HepG2 (cell line): Measurements from ENCODE around the gene CDH12. TPM values are rescaled to one million over a fixed set of nuclear protein-coding genes. Genes with fewer than 3 reads are reported as not detected.

Experiments used
- ATAC-seq: fragments of 200-7000 bp; cut with Tn5 transposase; 3 replicates; pipeline ENCODE4 v1.9.1; 2020; ENCODE audit warnings: mild to moderate bottlenecking, moderate library complexity
- BruUV-seq: library from RNA; stranded (reverse); fragments of 400-500 nt; replicated peaks from 2 replicates; lab custom pipeline; 2021; lab: Mats Ljungman, UMichigan
- CTCF ChIA-PET: fragments of 300-600 bp; formaldehyde crosslinking; extraction: SDS; loops from one replicate; lab custom pipeline; 2021; ENCODE audit warnings: low total read pairs, inconsistent platforms, low intra/inter-chr PET ratio; lab: Yijun Ruan, JAX
- POLR2A ChIA-PET: fragments of 350-600 bp; sonication (Branson Sonifier 250); formaldehyde crosslinking; loops from one replicate; lab custom pipeline; 2020; ENCODE audit warnings: antibody characterized with exemption, inconsistent platforms; lab: Yijun Ruan, JAX
- DNase-seq: peaks from one replicate; pipeline ENCODE4 v3.0.0-alpha.2; 2015; ENCODE audit warnings: low spot score
- FAIRE-seq: peaks from 3 replicates; lab custom pipeline; 2011; peaks lifted over from hg19 to GRCh38; lab: Jason Lieb, UNC
- H2AFZ ChIP-seq: one replicate; pipeline ENCODE4 v1.6.1; 2011; ENCODE audit warnings: low read length, inconsistent platforms
- H3K27ac ChIP-seq: fragments of 300-600 bp; 3 replicates; pipeline ENCODE4 v1.8.0; 2011; ENCODE audit warnings: mixed run types, mild to moderate bottlenecking, mixed read lengths, low read length, inconsistent platforms; ENCODE audit not compliant: insufficient read depth; ENCODE audit errors: extremely low read length
- H3K27me3 ChIP-seq, 2 experiments: fragments of 200-600 bp in 1 of 2; 2 replicates in 1 of 2; 3 replicates in 1 of 2; pipeline versions ENCODE4 v1.6.0 to v1.8.0; 2011; ENCODE audit warnings: low read length in 2 of 2, mild to moderate bottlenecking in 2 of 2, moderate library complexity in 2 of 2, inconsistent platforms in 1 of 2; ENCODE audit not compliant: insufficient read depth in 2 of 2, control insufficient read depth in 1 of 2
- H3K36me3 ChIP-seq, 2 experiments: fragments of 200-600 bp in 1 of 2; replicated peaks in 1 of 2; 2 replicates in 1 of 2; 3 replicates in 1 of 2; pipeline versions ENCODE4 v1.5.1 to v1.8.0; 2011; ENCODE audit warnings: low read length in 2 of 2, inconsistent platforms in 1 of 2; ENCODE audit not compliant: insufficient read depth in 2 of 2, control insufficient read depth in 1 of 2
- H3K4me1 ChIP-seq: 2 replicates; pipeline ENCODE4 v1.5.1; 2012; ENCODE audit warnings: low read length, inconsistent platforms; ENCODE audit not compliant: insufficient read depth
- H3K4me2 ChIP-seq: 2 replicates; pipeline ENCODE4 v1.6.0; 2011; ENCODE audit warnings: low read depth, low read length, inconsistent platforms
- H3K4me3 ChIP-seq, 3 experiments: fragments of 200-600 bp in 1 of 3; sonication (generic), shearing (Covaris generic) in 1 of 3; replicated peaks in 1 of 3; 2 replicates each; pipeline ENCODE4 v1.5.1; 2011 to 2016; ENCODE audit warnings: low read length in 3 of 3, inconsistent platforms in 2 of 3, low read depth in 2 of 3, mild to moderate bottlenecking in 2 of 3, control low read depth in 1 of 3, mixed read lengths in 1 of 3; ENCODE audit not compliant: insufficient read depth in 1 of 3
- H3K79me2 ChIP-seq: one replicate; pipeline ENCODE4 v1.6.1; 2011; ENCODE audit warnings: low read length, inconsistent platforms; ENCODE audit not compliant: insufficient read depth
- H3K9ac ChIP-seq: 2 replicates; pipeline ENCODE4 v1.6.0; 2011; ENCODE audit warnings: mild to moderate bottlenecking, low read depth, low read length, inconsistent platforms; ENCODE audit not compliant: insufficient read depth
- H3K9me3 ChIP-seq: 2 replicates; pipeline ENCODE4 v1.5.1; 2012; ENCODE audit warnings: mild to moderate bottlenecking, low read length
- H4K20me1 ChIP-seq: 2 replicates; pipeline ENCODE4 v1.6.0; 2011; ENCODE audit warnings: inconsistent platforms, mild to moderate bottlenecking, low read length, moderate library complexity; ENCODE audit not compliant: insufficient read depth
- GATAD2A ChIP-seq: IDR thresholded peaks from 2 replicates; pipeline ENCODE4 v1.6.1; 2016
- KLF11 ChIP-seq: IDR thresholded peaks from 2 replicates; pipeline ENCODE4 v1.6.1; 2016; ENCODE audit warnings: missing compliant biosample characterization
- MTERF4 ChIP-seq: sonication (generic); formaldehyde crosslinking; IDR thresholded peaks from 2 replicates; pipeline ENCODE4 v1.8.0; 2023; ENCODE audit warnings: mild to moderate bottlenecking, missing genetic modification reagents
- MTF2 ChIP-seq: sonication (generic); formaldehyde crosslinking; IDR thresholded peaks from 2 replicates; pipeline ENCODE4 v1.5.0; 2020; ENCODE audit warnings: missing genetic modification reagents, borderline replicate concordance
- ONECUT2 ChIP-seq: sonication (generic); formaldehyde crosslinking; IDR thresholded peaks from 2 replicates; pipeline ENCODE4 v1.4.0; 2020; ENCODE audit warnings: missing genetic modification reagents
- RFXANK ChIP-seq: IDR thresholded peaks from 2 replicates; pipeline ENCODE4 v1.6.1; 2016
- SATB2 ChIP-seq: sonication (generic); formaldehyde crosslinking; IDR thresholded peaks from 2 replicates; pipeline ENCODE4 v1.5.0; 2020; ENCODE audit warnings: missing genetic modification reagents
- SIX1 ChIP-seq: sonication (generic); formaldehyde crosslinking; IDR thresholded peaks from 2 replicates; pipeline ENCODE4 v1.4.0; 2020; ENCODE audit warnings: missing genetic modification reagents, borderline replicate concordance
- SMAD9 ChIP-seq: sonication (generic); formaldehyde crosslinking; IDR thresholded peaks from 2 replicates; pipeline ENCODE4 v1.5.1; 2020; ENCODE audit warnings: mild to moderate bottlenecking, missing genetic modification reagents
- SMC3 ChIP-seq: IDR thresholded peaks from 2 replicates; pipeline ENCODE4 v1.6.1; 2011; ENCODE audit warnings: low read length, improper control_type of control experiment
- SNAPC5 ChIP-seq: sonication (generic); formaldehyde crosslinking; IDR thresholded peaks from 2 replicates; pipeline ENCODE4 v1.8.1; 2023; ENCODE audit warnings: mild to moderate bottlenecking, missing genetic modification reagents, borderline replicate concordance
- SP4 ChIP-seq: sonication (generic); formaldehyde crosslinking; IDR thresholded peaks from 2 replicates; pipeline ENCODE4 v1.8.1; 2023; ENCODE audit warnings: mild to moderate bottlenecking, missing genetic modification reagents
- TRIM24 ChIP-seq: sonication (generic); formaldehyde crosslinking; IDR thresholded peaks from 2 replicates; pipeline ENCODE4 v1.8.0; 2022; ENCODE audit warnings: mild to moderate bottlenecking, missing genetic modification reagents
- ZBTB44 ChIP-seq: sonication (generic); formaldehyde crosslinking; IDR thresholded peaks from 2 replicates; pipeline ENCODE4 v1.4.0; 2020; ENCODE audit warnings: missing genetic modification reagents
- ZFY ChIP-seq: sonication (generic); formaldehyde crosslinking; IDR thresholded peaks from 2 replicates; pipeline ENCODE4 v1.4.0; 2020; ENCODE audit warnings: missing genetic modification reagents
- ZNF460 ChIP-seq: sonication (generic); formaldehyde crosslinking; IDR thresholded peaks from 2 replicates; pipeline ENCODE4 v1.5.1; 2020; ENCODE audit warnings: missing genetic modification reagents, mild to moderate bottlenecking, borderline replicate concordance
- ZNF563 ChIP-seq: sonication (generic); formaldehyde crosslinking; IDR thresholded peaks from 2 replicates; pipeline ENCODE4 v1.8.0; 2022; ENCODE audit warnings: mild to moderate bottlenecking, moderate library complexity, missing genetic modification reagents
- ZNF672 ChIP-seq: sonication (generic); formaldehyde crosslinking; IDR thresholded peaks from 2 replicates; pipeline ENCODE4 v1.8.1; 2022; ENCODE audit warnings: missing genetic modification reagents
- ZNF772 ChIP-seq: sonication (generic); formaldehyde crosslinking; IDR thresholded peaks from 2 replicates; pipeline ENCODE4 v1.5.0; 2020; ENCODE audit warnings: mild to moderate bottlenecking, missing genetic modification reagents
- ZNF780A ChIP-seq: sonication (generic); formaldehyde crosslinking; IDR thresholded peaks from 2 replicates; pipeline ENCODE4 v1.8.0; 2022; ENCODE audit warnings: mild to moderate bottlenecking, missing genetic modification reagents, moderate library complexity
- WGBS: methylation state at CpG from one replicate; pipeline ENCODE4 v1.1.6; 2017; ENCODE audit warnings: low lambda C conversion rate; 5-methylcytosine and 5-hydroxymethylcytosine counted together
- in situ Hi-C: cut with HindIII; loops from 2 replicates; pipeline ENCODE4 v1.10.0; 2017; ENCODE audit warnings: low pct_unique_long_range_greater_than_20kb; ENCODE audit not compliant: extremely low pct_ligation_motif_present
- intact Hi-C: fragments of 100-400 bp; cut with micrococcal nuclease; formaldehyde crosslinking; loops from one replicate; pipeline ENCODE4 v1.10.0; 2022; ENCODE audit not compliant: unreplicated experiment
- polyA plus RNA-seq, 8 experiments: library from polyadenylated mRNA; depleted of rRNA in 3 of 8; stranded (reverse) in 7 of 8; unstranded in 1 of 8; fragments of >200 nt; fragmentation: Illumina TruSeq in 4 of 8; extraction: Trizol in 4 of 8; gene quantifications; 2 replicates each; pipeline versions ENCODE4 v1.2.1 to v1.2.3, GENCODE V29; 2011 to 2016; ENCODE audit warnings: low read depth in 4 of 8, missing spikeins in 1 of 8, mixed read lengths in 1 of 8; ENCODE audit not compliant: insufficient read depth in 1 of 8
- total RNA-seq, 5 experiments: library from RNA; depleted of rRNA; stranded (reverse); fragments of >200 nt; fragmentation: Illumina TruSeq; extraction: Trizol; gene quantifications; 2 replicates each; pipeline ENCODE4 v1.2.3, GENCODE V29; 2016; ENCODE audit warnings: low read depth in 1 of 5

CDH12 gene
- total and polyA plus RNA-seq, 2 of the 13 experiments (the other 11 are each of a cell fraction or from before 2014, with no cell fraction given) = not detected

- Histone ChIP-seq H3K9ac (no peak overlapping the region), H3K36me3 (no peaks in the 10 kb centered on the region), H2AFZ (no peak overlapping the region), H3K9me3 (no peaks in the 10 kb centered on the region), H3K4me3 (no peak overlapping the region)
- BruUV-seq = no TSS peak
- in situ Hi-C loops = no loop called here
- no peak for ATAC-seq
- no peak for FAIRE-seq
- WGBS = 47% methylated on average over 6 of the region's 6 CpGs
- no peak for TF ChIP-seq SMC3
- TF ChIP-seq KLF11 (CRISPR knock-in tag) = no peak
- no peak for TF ChIP-seq ZFY
- no peak for TF ChIP-seq ZBTB44 (CRISPR knock-in tag)
- TF ChIP-seq ONECUT2 (CRISPR knock-in tag) = no peak
- TF ChIP-seq SMAD9 (CRISPR knock-in tag) = no peak
- TF ChIP-seq SIX1 (CRISPR knock-in tag) = no peak
- TF ChIP-seq, all 625 proteins: peak for 0
- DNase-seq = no peak
- intact Hi-C loops = no loop called here
- Histone ChIP-seq H4K20me1 (no peaks in the 10 kb centered on the region), H3K4me1 (no peaks in the 10 kb centered on the region), H3K79me2 (no peaks in the 10 kb centered on the region), H3K27me3 (no peaks in the 10 kb centered on the region), H3K27ac (no peak overlapping the region), H3K4me2 (no peak overlapping the region)
- ChIA-PET CTCF (no interaction called here), POLR2A (no interaction called here)
These were observed 1070.0 kb downstream of the CDH12 start for GRCh38 chr5:21783074-21783679.

- WGBS = 7% methylated on average over 3 of the region's 3 CpGs
- BruUV-seq = no TSS peak
- intact Hi-C loops (no loop called here), in situ Hi-C loops (no loop called here)
- no peaks in the 10 kb centered on the region for H3K9me3 ChIP-seq
- no peak overlapping the region for H3K4me3 ChIP-seq
- H3K27ac ChIP-seq = no peak overlapping the region
- FAIRE-seq (no peak), ATAC-seq (no peak), DNase-seq (no peak)
- no peaks in the 10 kb centered on the region for H3K36me3 ChIP-seq
- H3K27me3 ChIP-seq = no peaks in the 10 kb centered on the region
- H3K9ac ChIP-seq = no peak overlapping the region
- POLR2A ChIA-PET = no interaction called here
- CTCF ChIA-PET = no interaction called here
- H3K79me2 ChIP-seq = no peaks in the 10 kb centered on the region
- no peaks in the 10 kb centered on the region for H3K4me1 ChIP-seq
- H4K20me1 ChIP-seq = no peaks in the 10 kb centered on the region
- H3K4me2 ChIP-seq = no peak overlapping the region
- no peak overlapping the region for H2AFZ ChIP-seq
- TF ChIP-seq SMC3 (no peak), ZNF780A (CRISPR knock-in tag) (no peak), ZNF563 (no peak), ZNF460 (no peak), SATB2 (CRISPR knock-in tag) (no peak), GATAD2A (CRISPR knock-in tag) (no peak), RFXANK (CRISPR knock-in tag) (no peak), MTERF4 (CRISPR knock-in tag) (no peak), SP4 (CRISPR knock-in tag) (no peak), MTF2 (CRISPR knock-in tag) (no peak), ZNF672 (CRISPR knock-in tag) (no peak), SNAPC5 (CRISPR knock-in tag) (no peak), TRIM24 (CRISPR knock-in tag) (no peak), ZNF772 (no peak)
These were observed 1076.7 kb downstream of the CDH12 start for GRCh38 chr5:21776466-21776865.
